Measurements from ENCODE around the gene PPP1R26. TPM values are rescaled to one million over a fixed set of nuclear protein-coding genes. Genes with fewer than 3 reads are reported as not detected.
A peak's percentile ranks its signal among the peaks of the same experiment; 100 is the strongest.
"Not testable (repeated sequence)": the region's sequence is repeated elsewhere in the genome, so short reads cannot be mapped to it uniquely, and the experiment has no call there.

PPP1R26 gene
- total RNA-seq, 2 donors from 2014 or later, result 0.14 to 0.54 TPM

DNA sequence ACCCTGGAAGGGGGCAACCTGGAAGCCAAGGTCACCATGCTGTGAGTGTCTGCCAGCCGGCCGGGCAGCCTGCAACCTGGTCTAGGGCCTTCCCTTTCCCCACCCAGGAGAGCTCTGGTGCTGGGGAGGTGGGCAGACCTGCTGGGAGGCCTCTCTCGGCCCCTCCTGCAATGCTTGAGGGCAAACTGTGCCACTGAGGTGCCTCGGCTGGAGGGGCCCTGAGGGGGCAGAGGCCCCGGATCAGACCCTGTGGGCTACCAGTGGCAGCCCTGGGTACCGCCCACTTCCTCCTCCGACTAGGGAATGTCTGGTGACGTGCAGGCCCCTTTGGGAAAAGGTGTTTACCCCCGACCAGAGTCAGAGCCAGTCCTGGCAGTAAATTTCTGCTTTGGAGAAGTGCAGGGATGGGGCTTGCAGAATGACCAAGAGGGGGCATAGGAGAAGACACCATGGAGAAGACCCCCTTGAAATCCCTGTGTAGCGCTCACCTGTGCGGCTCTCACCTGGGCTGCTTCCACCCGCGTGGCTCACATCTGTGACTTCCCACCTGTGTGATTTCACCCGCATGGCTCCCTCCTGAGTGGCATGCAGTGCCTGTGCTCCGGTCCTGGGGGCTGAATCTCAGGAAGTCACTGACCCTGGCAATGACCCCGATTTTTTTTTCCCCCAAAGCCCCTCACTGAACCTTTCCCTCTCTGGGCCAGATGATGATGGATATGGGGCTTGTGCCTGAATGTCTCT is 42.7 kb downstream of the PPP1R26 start:
- no peak for DNase-seq (ENCODE audit: low spot score in 2 of 2)
- no peak overlapping the region for H3K27ac Mint-ChIP-seq
- no peaks in the 10 kb centered on the region for H3K36me3 Mint-ChIP-seq
- H3K9me3 Mint-ChIP-seq, result no peaks in the 10 kb centered on the region
- no peak for ATAC-seq

- ATAC-seq (no peak), DNase-seq (ENCODE audit: low spot score in 2 of 2) (no peak)
- Mint-ChIP-seq H3K36me3 (no peaks in the 10 kb centered on the region), H3K9me3 (no peaks in the 10 kb centered on the region), H3K27ac (no peak overlapping the region)
Measured at GRCh38 chr9:135522931-135523330, 43.3 kb downstream of the PPP1R26 start.

DNA sequence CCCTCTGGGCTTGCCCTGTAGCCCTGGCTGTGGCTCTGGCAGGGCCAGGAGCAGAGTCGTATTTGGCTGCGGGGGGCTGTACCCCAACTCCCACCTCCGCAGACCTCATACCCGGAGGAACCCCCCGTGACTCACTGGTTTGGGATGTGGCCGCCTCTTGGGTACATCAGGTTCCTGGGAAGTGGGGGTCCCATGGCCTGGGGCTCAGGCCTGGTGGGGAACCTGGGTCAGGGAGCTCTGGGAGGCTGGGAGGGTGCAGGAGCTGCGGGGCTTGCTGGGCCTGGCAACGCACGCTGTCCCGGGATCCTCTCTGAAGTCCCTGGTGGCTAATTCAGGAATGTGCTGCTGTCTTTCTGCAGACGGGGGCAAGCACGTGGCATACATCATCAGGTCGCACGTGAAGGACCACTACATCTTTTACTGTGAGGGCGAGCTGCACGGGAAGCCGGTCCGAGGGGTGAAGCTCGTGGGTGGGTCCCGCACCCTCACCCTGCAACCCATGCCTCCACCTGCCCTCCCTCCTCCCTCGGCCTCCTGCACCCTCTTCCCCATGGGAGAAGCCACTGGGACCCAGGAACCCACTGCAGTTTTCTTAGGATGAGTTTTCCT is 44.0 kb downstream of the PPP1R26 start:
- Mint-ChIP-seq H3K27ac (no peak overlapping the region), H3K36me3 (no peaks in the 10 kb centered on the region), H3K9me3 (no peaks in the 10 kb centered on the region)
- ATAC-seq, result no peak
- DNase-seq (ENCODE audit: low spot score in 2 of 2), result no peak

GRCh38 chr9:135524130-135524861 is 44.7 kb downstream of the PPP1R26 start:
- Mint-ChIP-seq H3K36me3 (no peaks in the 10 kb centered on the region), H3K27ac (no peak overlapping the region), H3K9me3 (no peaks in the 10 kb centered on the region)
- DNase-seq (ENCODE audit: low spot score in 2 of 2), result no peak
- no peak for ATAC-seq

DNA sequence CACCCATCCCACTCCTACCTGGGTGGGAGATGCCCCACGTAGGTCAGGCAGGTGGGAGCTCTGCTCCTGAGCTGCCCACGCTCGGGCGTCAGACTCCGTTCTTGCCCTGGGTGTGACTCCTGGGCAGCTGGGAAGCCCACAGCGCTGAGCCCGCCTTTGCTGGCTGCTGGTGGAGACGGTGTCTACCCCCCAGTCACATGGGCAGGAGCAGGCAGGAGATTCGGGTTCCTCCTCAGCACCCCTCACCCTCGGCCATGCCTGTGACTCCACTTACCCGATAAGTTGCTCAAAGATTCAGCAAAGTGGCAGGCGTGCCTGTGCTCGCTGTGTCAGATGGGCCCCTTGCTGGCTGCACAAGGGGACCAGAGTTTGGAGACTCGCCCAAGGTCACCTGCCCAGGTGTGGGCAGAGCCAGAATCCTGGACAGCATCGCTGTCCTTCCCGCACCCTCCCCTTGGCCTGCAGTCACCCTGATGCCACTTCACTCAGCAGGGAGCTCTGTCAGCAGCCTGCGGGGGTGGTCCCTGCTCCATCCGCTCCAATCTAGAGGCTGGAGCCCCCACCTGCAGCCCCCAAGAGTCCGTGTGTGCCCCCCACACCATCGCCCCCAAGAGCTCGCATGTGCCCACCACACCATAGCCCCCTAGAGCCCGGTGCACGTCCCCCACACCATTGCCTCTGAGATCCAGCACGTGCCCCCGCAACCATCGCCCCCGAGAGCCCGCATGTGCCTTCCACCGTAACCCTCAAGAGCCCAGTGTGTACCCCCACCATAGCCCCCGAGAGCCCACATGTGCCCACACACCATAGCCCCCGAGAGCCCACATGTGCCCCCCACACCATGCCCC is 45.9 kb downstream of the PPP1R26 start:
- Mint-ChIP-seq H3K27ac (no peak overlapping the region), H3K9me3 (no peaks in the 10 kb centered on the region), H3K36me3 (no peaks in the 10 kb centered on the region)
- ATAC-seq (no peak), DNase-seq (ENCODE audit: low spot score in 2 of 2) (no peak)

GRCh38 chr9:135526089-135526729 is 46.6 kb downstream of the PPP1R26 start:
- no peak for ATAC-seq
- Mint-ChIP-seq H3K9me3 (no peaks in the 10 kb centered on the region), H3K27ac (no peak overlapping the region), H3K36me3 (no peaks in the 10 kb centered on the region)
- DNase-seq (ENCODE audit: low spot score in 2 of 2), result no peak

DNA sequence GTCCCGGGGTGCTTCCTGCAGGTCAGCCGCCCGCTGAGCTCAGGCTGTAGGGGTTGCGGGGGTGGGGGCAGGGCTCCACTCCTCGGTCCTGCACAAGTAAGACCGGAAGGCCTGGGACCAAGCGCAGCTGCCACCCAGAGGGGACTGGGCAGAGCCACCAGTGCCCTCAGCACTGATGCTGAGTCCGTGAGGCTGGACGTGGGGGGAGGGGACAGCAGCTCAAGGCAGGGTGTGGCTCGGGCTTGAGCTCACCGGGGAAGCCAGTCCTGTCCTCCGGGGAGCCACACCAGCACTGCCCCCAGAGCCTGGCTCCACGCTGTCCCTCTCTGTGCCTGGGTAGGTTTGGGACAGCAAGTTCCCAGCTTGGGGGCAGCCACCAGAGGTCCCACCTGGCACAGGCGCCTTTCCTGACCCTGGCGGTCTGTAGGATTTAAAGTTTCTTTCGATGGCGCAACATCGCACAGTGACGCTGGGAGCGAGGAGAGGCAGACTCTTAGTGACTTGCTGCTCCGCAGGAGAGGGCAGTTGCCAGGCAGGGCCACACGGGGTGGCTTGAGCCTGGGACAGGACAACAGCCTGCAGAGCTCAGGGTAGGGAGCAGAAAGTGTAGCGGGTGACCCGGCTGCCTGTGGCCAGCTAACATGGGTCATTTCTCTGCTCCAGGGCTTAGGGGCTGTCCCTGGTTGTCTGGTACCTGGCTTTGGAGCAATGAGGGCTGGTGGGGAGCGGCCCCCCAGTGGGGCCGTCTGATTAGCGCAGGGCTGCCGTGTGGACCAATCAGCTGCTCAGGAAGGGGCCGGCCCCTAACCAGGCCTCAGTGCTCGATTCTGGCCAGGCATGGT is 47.4 kb downstream of the PPP1R26 start:
- Mint-ChIP-seq H3K27ac (no peak overlapping the region), H3K9me3 (no peaks in the 10 kb centered on the region), H3K36me3 (no peaks in the 10 kb centered on the region)
- DNase-seq (ENCODE audit: low spot score in 2 of 2) (no peak), ATAC-seq (no peak)

GRCh38 chr9:135528842-135529435 is 49.4 kb downstream of the PPP1R26 start:
- ATAC-seq, result peak in 1 of 2 donors; percentile 34
- not testable (repeated sequence) for H3K27ac Mint-ChIP-seq; DNase-seq (ENCODE audit: low spot score in 2 of 2); H3K9me3 Mint-ChIP-seq; H3K36me3 Mint-ChIP-seq

DNA sequence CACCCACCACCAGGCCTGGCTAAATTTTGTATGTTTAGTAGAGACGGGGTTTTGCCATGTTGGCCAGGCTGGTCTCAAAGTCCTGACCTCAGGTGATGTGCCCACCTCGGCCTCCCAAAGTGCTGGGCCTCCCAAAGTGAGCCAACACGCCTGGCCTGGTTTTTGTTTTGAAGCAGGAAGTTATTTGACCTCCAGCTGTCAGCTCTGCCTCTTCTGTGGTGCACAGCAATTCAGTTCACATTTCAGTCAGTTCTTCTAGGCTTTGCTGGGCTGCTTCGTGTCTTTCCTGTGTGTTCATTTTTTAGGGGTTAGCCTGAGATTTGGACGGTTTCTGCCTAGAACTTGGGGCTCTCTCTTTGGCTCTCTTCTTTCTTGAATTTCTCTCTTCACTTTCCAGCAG is 50.6 kb downstream of the PPP1R26 start:
- Mint-ChIP-seq H3K36me3 (no peaks in the 10 kb centered on the region), H3K27ac (no peak overlapping the region), H3K9me3 (no peaks in the 10 kb centered on the region)
- DNase-seq (ENCODE audit: low spot score in 2 of 2), result no peak
- ATAC-seq, result no peak

- DNase-seq (ENCODE audit: low spot score in 2 of 2) (no peak), ATAC-seq (no peak)
- H3K27ac Mint-ChIP-seq, result no peak overlapping the region
- no peaks in the 10 kb centered on the region for H3K9me3 Mint-ChIP-seq
- no peaks in the 10 kb centered on the region for H3K36me3 Mint-ChIP-seq
Measured at GRCh38 chr9:135531096-135531495, 51.5 kb downstream of the PPP1R26 start.

DNA sequence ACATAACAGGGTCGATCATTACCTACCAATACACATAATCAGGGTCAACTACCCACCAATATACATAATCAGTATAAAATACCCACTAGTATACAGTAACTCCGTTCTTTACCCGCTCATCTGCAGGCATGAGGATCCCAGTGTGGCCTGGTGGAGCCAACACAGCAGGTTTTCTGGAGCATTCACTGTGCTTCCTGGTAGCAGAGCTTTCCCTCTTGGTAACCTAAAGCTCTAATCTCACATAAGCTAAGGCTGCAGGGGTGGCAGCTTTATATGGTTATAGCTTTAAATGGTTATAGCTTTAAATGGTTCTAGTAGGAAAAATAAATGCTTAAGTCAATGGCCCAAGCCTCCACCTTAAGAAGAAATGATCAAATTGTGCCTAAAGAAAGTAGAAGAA is 53.5 kb downstream of the PPP1R26 start:
- no peaks in the 10 kb centered on the region for H3K9me3 Mint-ChIP-seq
- ATAC-seq (no peak), DNase-seq (ENCODE audit: low spot score in 2 of 2) (no peak)
- no peak overlapping the region for H3K27ac Mint-ChIP-seq
- H3K36me3 Mint-ChIP-seq, result no peaks in the 10 kb centered on the region

- no peak for ATAC-seq
- H3K36me3 Mint-ChIP-seq, result no peaks in the 10 kb centered on the region
- H3K27ac Mint-ChIP-seq, result no peak overlapping the region
- no peak for DNase-seq (ENCODE audit: low spot score in 2 of 2)
- no peaks in the 10 kb centered on the region for H3K9me3 Mint-ChIP-seq
Measured at GRCh38 chr9:135533674-135534073, 54.1 kb downstream of the PPP1R26 start.

GRCh38 chr9:135534192-135534711 is 54.7 kb downstream of the PPP1R26 start:
- not testable (repeated sequence) for H3K27ac Mint-ChIP-seq; DNase-seq (ENCODE audit: low spot score in 2 of 2); ATAC-seq; H3K9me3 Mint-ChIP-seq; H3K36me3 Mint-ChIP-seq

DNA sequence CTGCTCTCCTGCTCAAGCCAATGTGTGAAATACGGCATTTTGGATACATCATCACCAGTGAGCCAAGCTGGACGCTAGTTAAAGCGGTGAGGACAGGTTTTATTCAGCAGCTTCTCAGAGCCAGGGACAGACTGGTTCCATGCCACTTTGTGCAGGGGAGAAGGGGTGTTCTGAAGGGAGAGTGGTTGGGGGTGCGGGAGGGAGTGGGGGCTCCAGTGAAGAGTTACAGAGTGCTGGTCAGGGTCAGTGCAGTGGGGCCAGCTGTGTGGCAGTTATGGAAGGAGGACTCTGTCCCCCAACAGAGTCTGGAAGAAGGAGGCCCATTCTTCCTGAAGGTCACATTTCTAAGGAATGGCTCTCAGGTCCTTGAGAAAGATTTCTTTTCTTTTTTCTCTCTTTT is 55.2 kb downstream of the PPP1R26 start:
- ATAC-seq; H3K27ac Mint-ChIP-seq; H3K36me3 Mint-ChIP-seq; H3K9me3 Mint-ChIP-seq; DNase-seq (ENCODE audit: low spot score in 2 of 2): not testable (repeated sequence)

DNA sequence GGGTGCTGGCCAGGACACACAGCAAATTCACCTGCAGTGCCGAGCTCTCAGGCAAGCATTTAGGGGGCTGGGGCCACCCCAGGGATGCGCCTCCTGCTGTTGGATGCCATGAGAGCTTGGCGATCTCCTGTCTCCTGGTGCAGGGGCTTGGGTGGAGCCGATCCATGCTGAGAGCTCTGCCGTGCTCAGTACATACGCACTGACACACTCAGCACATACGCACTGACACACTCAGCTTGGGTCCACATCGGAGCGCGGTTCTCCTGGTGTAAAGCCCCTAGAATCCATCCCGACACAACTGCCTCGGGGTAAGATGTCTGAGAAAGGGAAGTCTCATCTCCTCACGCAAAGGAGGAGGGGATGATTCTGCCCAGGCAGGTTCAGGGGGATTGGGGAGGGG is 56.0 kb downstream of the PPP1R26 start:
- H3K27ac Mint-ChIP-seq; H3K36me3 Mint-ChIP-seq; DNase-seq (ENCODE audit: low spot score in 2 of 2); H3K9me3 Mint-ChIP-seq; ATAC-seq: not testable (repeated sequence)
